Measurements from ENCODE around the gene OR9G1. TPM values are rescaled to one million over a fixed set of nuclear protein-coding genes. Genes with fewer than 3 reads are reported as not detected.

Gene OR9G1
- total RNA-seq, 1 experiment from 2014 or later, result not detected

GRCh38 chr11:56714206-56714605, 15.3 kb downstream of the OR9G1 start:
- Histone ChIP-seq H3K4me1 (ENCODE audit: control insufficient read depth in 1 of 2, insufficient read depth in 2 of 2, low read length in 2 of 2) (no peaks in the 10 kb centered on the region), H3K36me3 (ENCODE audit: control insufficient read depth in 1 of 2, insufficient read depth in 2 of 2, low read length in 2 of 2) (no peaks in the 10 kb centered on the region), H3K27me3 (ENCODE audit: insufficient read depth, low read length) (no peaks in the 10 kb centered on the region), H4K20me1 (ENCODE audit: insufficient read depth) (no peaks in the 10 kb centered on the region), H3K9me2 (ENCODE audit: insufficient read depth) (no peaks in the 10 kb centered on the region), H2AFZ (ENCODE audit: low read depth, low read length, poor library complexity, severe bottlenecking) (no peak overlapping the region), H3K4me2 (ENCODE audit: low read length) (no peak overlapping the region), H3K27ac (ENCODE audit: low read depth, low read length) (no peak overlapping the region), H3K4me3 (replicated peaks in 1 of 2; ENCODE audit: low read depth in 1 of 2, low read length in 2 of 2) (no peak overlapping the region), H3K9me3 (ENCODE audit: control insufficient read depth in 1 of 2, insufficient read depth in 1 of 2, low read depth in 1 of 2, low read length in 2 of 2) (peaks cover 10 to 13% of the 10 kb centered on the region in 2 experiments; a peak in 2 of 4 replicates), H3K9ac (ENCODE audit: low read length) (no peak overlapping the region), H3K79me2 (ENCODE audit: insufficient read depth, low read length) (no peaks in the 10 kb centered on the region)
- CTCF ChIA-PET, result no interaction called here
- POLR2A ChIA-PET, result no interaction called here
- RAD21 ChIA-PET (ENCODE audit: low non-redundant PET in 1 of 2, low total read pairs in 2 of 2, uncharacterized antibody in 2 of 2, unreplicated experiment in 2 of 2), result no interaction called here
- ATAC-seq (no peak), DNase-seq (ENCODE audit: low read depth, low spot score) (no peak)
- intact Hi-C loops (cut with micrococcal nuclease), result no loop called here
- BruUV-seq (replicated peaks), result no TSS peak
- TF ChIP-seq RAD21 (IDR thresholded peaks at IDR 0.05; ENCODE audit: low read depth) (no peak), FOSL1 (IDR thresholded peaks at IDR 0.05; ENCODE audit: low read depth) (no peak), CBX3 (IDR thresholded peaks at IDR 0.05; ENCODE audit: low read depth) (no peak), POLR2AphosphoS5 (IDR thresholded peaks at IDR 0.05; ENCODE audit: low read depth, low read length) (no peak), SRF (IDR thresholded peaks at IDR 0.05; ENCODE audit: low read depth) (no peak), CEBPB (IDR thresholded peaks at IDR 0.05; ENCODE audit: low read depth) (no peak)

GRCh38 chr11:56716379-56716854, 17.5 kb downstream of the OR9G1 start:
- Histone ChIP-seq H4K20me1 (ENCODE audit: insufficient read depth) (no peaks in the 10 kb centered on the region), H3K79me2 (ENCODE audit: insufficient read depth, low read length) (no peaks in the 10 kb centered on the region), H3K4me1 (ENCODE audit: control insufficient read depth in 1 of 2, insufficient read depth in 2 of 2, low read length in 2 of 2) (no peaks in the 10 kb centered on the region), H3K4me3 (replicated peaks in 1 of 2; ENCODE audit: low read depth in 1 of 2, low read length in 2 of 2) (no peak overlapping the region), H3K27me3 (ENCODE audit: insufficient read depth, low read length) (no peaks in the 10 kb centered on the region), H3K9me3 (ENCODE audit: control insufficient read depth in 1 of 2, insufficient read depth in 1 of 2, low read depth in 1 of 2, low read length in 2 of 2) (peaks cover 13 to 15% of the 10 kb centered on the region in 2 experiments; a peak in 2 of 4 replicates), H3K9me2 (ENCODE audit: insufficient read depth) (no peaks in the 10 kb centered on the region), H3K9ac (ENCODE audit: low read length) (no peak overlapping the region), H3K27ac (ENCODE audit: low read depth, low read length) (no peak overlapping the region), H3K4me2 (ENCODE audit: low read length) (no peak overlapping the region), H3K36me3 (ENCODE audit: control insufficient read depth in 1 of 2, insufficient read depth in 2 of 2, low read length in 2 of 2) (no peaks in the 10 kb centered on the region), H2AFZ (ENCODE audit: low read depth, low read length, poor library complexity, severe bottlenecking) (no peak overlapping the region)
- ChIA-PET RAD21 (ENCODE audit: low non-redundant PET in 1 of 2, low total read pairs in 2 of 2, uncharacterized antibody in 2 of 2, unreplicated experiment in 2 of 2) (no interaction called here), POLR2A (no interaction called here), CTCF (no interaction called here)
- no TSS peak for BruUV-seq (replicated peaks)
- ATAC-seq (no peak), DNase-seq (ENCODE audit: low read depth, low spot score) (no peak)
- intact Hi-C loops (cut with micrococcal nuclease), result no loop called here
- TF ChIP-seq CBX3 (IDR thresholded peaks at IDR 0.05; ENCODE audit: low read depth) (no peak), SP1 (IDR thresholded peaks at IDR 0.05; ENCODE audit: low read depth) (no peak), POLR2A (IDR thresholded peaks at IDR 0.05; ENCODE audit: borderline replicate concordance, extremely low read depth, insufficient read depth, insufficient read length) (no peak), TCF7L2 (IDR thresholded peaks at IDR 0.05; ENCODE audit: borderline replicate concordance, extremely low read depth, insufficient read depth, insufficient read length) (no peak), EGR1 (IDR thresholded peaks at IDR 0.05; ENCODE audit: low read depth) (no peak), CTCF (IDR thresholded peaks at IDR 0.05 in 2 of 3, conservative IDR thresholded peaks at IDR 0.05 in 1 of 3; ENCODE audit: borderline replicate concordance in 1 of 3, insufficient read depth in 1 of 3, low read depth in 2 of 3, low read length in 2 of 3) (no peak), POLR2AphosphoS5 (IDR thresholded peaks at IDR 0.05; ENCODE audit: low read depth, low read length) (no peak), ZFX (IDR thresholded peaks at IDR 0.05) (no peak), ATF3 (IDR thresholded peaks at IDR 0.05) (no peak), EZH2phosphoT487 (IDR thresholded peaks at IDR 0.05; ENCODE audit: borderline replicate concordance) (no peak), JUND (IDR thresholded peaks at IDR 0.05) (no peak)

Data from HCT116 (cell line).